ENCODE results near the gene HTRA3. TPM values are rescaled to one million over a fixed set of nuclear protein-coding genes. Genes with fewer than 3 reads are reported as not detected.

The HTRA3 gene
- total RNA-seq, 1 donor from 2014 or later, result not detected

- ChIA-PET CTCF (interaction anchor here (0.6 to 1.4 kb wide), 3 partner anchors 9 to 61 kb away, joined by 3 to 8 read pairs (median 3); no protein-coding TSS in a partner anchor), POLR2A (interaction anchor here (0.6 to 1.7 kb wide), 5 partner anchors 9 to 363 kb away, joined by 3 to 11 read pairs (median 5); partner anchors contain the start of gene SH3TC1)
- no peak overlapping the region for H3K4me3 Mint-ChIP-seq
- intact Hi-C loops (cut with micrococcal nuclease), result no loop called here
- no peak overlapping the region for H3K27ac Mint-ChIP-seq
- ATAC-seq (ENCODE audit: low read depth) (no peak), DNase-seq (no peak)
- no peak for TF ChIP-seq CTCF (IDR thresholded peaks at IDR 0.05)
- H3K27me3 Mint-ChIP-seq, result no peaks in the 10 kb centered on the region
- no peaks in the 10 kb centered on the region for H3K9me3 Mint-ChIP-seq
- H3K36me3 Mint-ChIP-seq (ENCODE audit: low read depth), result peaks cover 51% of the 10 kb centered on the region
- H3K4me1 Mint-ChIP-seq, result peaks cover 26% of the 10 kb centered on the region
These were observed 32.1 kb upstream of the HTRA3 start for GRCh38 chr4:8237256-8237989.

GRCh38 chr4:8238036-8238511 is 31.5 kb upstream of the HTRA3 start:
- ATAC-seq (ENCODE audit: low read depth), result peak; percentile 67
- H3K9me3 Mint-ChIP-seq, result no peaks in the 10 kb centered on the region
- H3K36me3 Mint-ChIP-seq (ENCODE audit: low read depth), result peaks cover 52% of the 10 kb centered on the region
- H3K27me3 Mint-ChIP-seq, result no peaks in the 10 kb centered on the region
- H3K4me3 Mint-ChIP-seq, result no peak overlapping the region
- no peak overlapping the region for H3K27ac Mint-ChIP-seq
- no peak for TF ChIP-seq CTCF (IDR thresholded peaks at IDR 0.05)
- ChIA-PET POLR2A (interaction anchor here (1.0 to 1.7 kb wide), 4 partner anchors 9 to 75 kb away, joined by 4 to 11 read pairs (median 6); partner anchors contain the start of gene SH3TC1), CTCF (interaction anchor here (1.0 to 1.4 kb wide), 3 partner anchors 11 to 61 kb away, joined by 3 to 8 read pairs (median 3); no protein-coding TSS in a partner anchor)
- DNase-seq, result peak; percentile 42
- H3K4me1 Mint-ChIP-seq, result peaks cover 25% of the 10 kb centered on the region
- intact Hi-C loops (cut with micrococcal nuclease), result loop anchor here (1.0 kb wide), 2 partner anchors 10 to 37 kb away; no protein-coding TSS in a partner anchor

- ATAC-seq (ENCODE audit: low read depth) (peak; percentile 29), DNase-seq (no peak)
- ChIA-PET POLR2A (interaction anchor here (1.5 to 1.7 kb wide), 3 partner anchors 10 to 62 kb away, joined by 5 to 11 read pairs (median 7); partner anchors contain the start of gene SH3TC1), CTCF (interaction anchor here (1.0 to 1.3 kb wide), 2 partner anchors 11 to 40 kb away, joined by 3 read pairs; no protein-coding TSS in a partner anchor)
- no peak overlapping the region for H3K4me3 Mint-ChIP-seq
- peaks cover 25% of the 10 kb centered on the region for H3K4me1 Mint-ChIP-seq
- intact Hi-C loops (cut with micrococcal nuclease), result loop anchor here (1.0 kb wide), 2 partner anchors 10 to 37 kb away; no protein-coding TSS in a partner anchor
- no peak overlapping the region for H3K27ac Mint-ChIP-seq
- no peaks in the 10 kb centered on the region for H3K27me3 Mint-ChIP-seq
- peaks cover 52% of the 10 kb centered on the region for H3K36me3 Mint-ChIP-seq (ENCODE audit: low read depth)
- no peaks in the 10 kb centered on the region for H3K9me3 Mint-ChIP-seq
- no peak for TF ChIP-seq CTCF (IDR thresholded peaks at IDR 0.05)
These were observed 31.0 kb upstream of the HTRA3 start for GRCh38 chr4:8238515-8239053.

- peaks cover 25% of the 10 kb centered on the region for H3K4me1 Mint-ChIP-seq
- H3K4me3 Mint-ChIP-seq, result no peak overlapping the region
- ChIA-PET POLR2A (interaction anchor here (1.6 kb wide), 1 partner anchor 40 kb away, joined by 7 read pairs; the partner anchor contains the start of gene SH3TC1), CTCF (interaction anchor here (1.3 kb wide), 1 partner anchor 12 kb away, joined by 3 read pairs; no protein-coding TSS in a partner anchor)
- H3K9me3 Mint-ChIP-seq, result no peaks in the 10 kb centered on the region
- DNase-seq, result no peak
- H3K27ac Mint-ChIP-seq, result peak overlapping the region; percentile 24
- intact Hi-C loops (cut with micrococcal nuclease), result no loop called here
- TF ChIP-seq CTCF (IDR thresholded peaks at IDR 0.05), result no peak
- no peaks in the 10 kb centered on the region for H3K27me3 Mint-ChIP-seq
- no peak for ATAC-seq (ENCODE audit: low read depth)
- H3K36me3 Mint-ChIP-seq (ENCODE audit: low read depth), result peaks cover 52% of the 10 kb centered on the region
These were observed 30.3 kb upstream of the HTRA3 start for GRCh38 chr4:8239226-8239625.
